Measurements from ENCODE around the gene DAB1. TPM values are rescaled to one million over a fixed set of nuclear protein-coding genes. Genes with fewer than 3 reads are reported as not detected.
"Not testable (repeated sequence)": the region's sequence is repeated elsewhere in the genome, so short reads cannot be mapped to it uniquely, and the experiment has no call there.

The DAB1 gene
- total RNA-seq, 1 donor from 2014 or later: not detected

- Mint-ChIP-seq H3K36me3 (ENCODE audit: low read depth) (no peaks in the 10 kb centered on the region), H3K27ac (ENCODE audit: unreplicated experiment) (no peak overlapping the region), H3K27me3 (ENCODE audit: low read depth) (peaks cover 11% of the 10 kb centered on the region), H3K9me3 (ENCODE audit: low read depth) (no peaks in the 10 kb centered on the region), H3K4me1 (ENCODE audit: low read depth) (no peaks in the 10 kb centered on the region), H3K4me3 (ENCODE audit: unreplicated experiment) (no peak overlapping the region)
- TF ChIP-seq, protein P1, sequence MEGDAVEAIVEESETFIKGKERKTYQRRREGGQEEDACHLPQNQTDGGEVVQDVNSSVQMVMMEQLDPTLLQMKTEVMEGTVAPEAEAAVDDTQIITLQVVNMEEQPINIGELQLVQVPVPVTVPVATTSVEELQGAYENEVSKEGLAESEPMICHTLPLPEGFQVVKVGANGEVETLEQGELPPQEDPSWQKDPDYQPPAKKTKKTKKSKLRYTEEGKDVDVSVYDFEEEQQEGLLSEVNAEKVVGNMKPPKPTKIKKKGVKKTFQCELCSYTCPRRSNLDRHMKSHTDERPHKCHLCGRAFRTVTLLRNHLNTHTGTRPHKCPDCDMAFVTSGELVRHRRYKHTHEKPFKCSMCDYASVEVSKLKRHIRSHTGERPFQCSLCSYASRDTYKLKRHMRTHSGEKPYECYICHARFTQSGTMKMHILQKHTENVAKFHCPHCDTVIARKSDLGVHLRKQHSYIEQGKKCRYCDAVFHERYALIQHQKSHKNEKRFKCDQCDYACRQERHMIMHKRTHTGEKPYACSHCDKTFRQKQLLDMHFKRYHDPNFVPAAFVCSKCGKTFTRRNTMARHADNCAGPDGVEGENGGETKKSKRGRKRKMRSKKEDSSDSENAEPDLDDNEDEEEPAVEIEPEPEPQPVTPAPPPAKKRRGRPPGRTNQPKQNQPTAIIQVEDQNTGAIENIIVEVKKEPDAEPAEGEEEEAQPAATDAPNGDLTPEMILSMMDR (IDR thresholded peaks at IDR 0.05): no peak
- no peak for DNase-seq (ENCODE audit: low spot score)
Observed at GRCh38 chr1:57348921-57349320, 74.9 kb downstream of the DAB1 start.

DNA sequence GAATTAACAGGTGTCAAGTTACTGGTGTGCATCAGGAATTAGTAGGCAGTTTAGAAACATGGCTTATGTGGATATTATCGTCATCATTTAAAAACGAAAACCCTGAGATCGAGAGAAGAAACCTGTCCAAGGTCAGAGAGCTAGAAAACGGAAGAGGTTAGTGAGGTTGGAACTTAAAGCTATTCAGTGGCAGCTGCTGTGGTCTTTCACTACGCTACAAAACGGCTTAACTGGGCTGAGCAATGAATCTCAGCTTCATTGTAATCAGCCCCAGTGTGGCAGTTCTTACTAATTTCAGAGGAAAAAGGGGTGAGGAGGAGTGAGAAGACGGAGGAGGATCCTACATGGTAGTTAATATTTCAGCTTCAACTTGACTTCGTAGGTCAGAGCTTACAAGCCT, 77.9 kb downstream of the DAB1 start:
- TF ChIP-seq, protein P1 (IDR thresholded peaks at IDR 0.05): no peak
- no peak for DNase-seq (ENCODE audit: low spot score)
- Mint-ChIP-seq H3K4me1 (ENCODE audit: low read depth) (no peaks in the 10 kb centered on the region), H3K9me3 (ENCODE audit: low read depth) (no peaks in the 10 kb centered on the region), H3K36me3 (ENCODE audit: low read depth) (no peaks in the 10 kb centered on the region), H3K27me3 (ENCODE audit: low read depth) (peaks cover 10% of the 10 kb centered on the region), H3K4me3 (ENCODE audit: unreplicated experiment) (no peak overlapping the region), H3K27ac (ENCODE audit: unreplicated experiment) (no peak overlapping the region)

DNA sequence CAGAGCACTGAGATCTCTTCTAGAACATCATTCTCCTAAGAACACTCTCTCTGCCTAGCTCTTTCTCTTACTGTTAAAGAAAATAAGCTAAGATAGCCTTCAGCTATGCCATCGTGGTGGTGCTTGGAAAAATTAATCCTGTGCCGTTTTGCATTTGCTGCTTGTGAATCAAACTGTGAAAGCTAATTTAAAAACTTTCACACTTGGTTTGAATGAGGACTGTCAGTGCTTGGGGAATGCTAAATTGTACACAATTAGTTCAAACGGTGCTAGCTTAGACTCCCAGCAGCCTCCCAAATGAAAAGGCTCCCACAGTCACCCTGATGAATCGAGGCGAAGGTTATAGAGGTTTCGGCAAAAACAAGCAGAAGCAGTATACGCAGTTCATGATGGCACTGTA, 79.6 kb downstream of the DAB1 start:
- H3K9me3 Mint-ChIP-seq (ENCODE audit: low read depth): no peaks in the 10 kb centered on the region
- no peaks in the 10 kb centered on the region for H3K4me1 Mint-ChIP-seq (ENCODE audit: low read depth)
- DNase-seq (ENCODE audit: low spot score): no peak
- TF ChIP-seq, protein P1 (IDR thresholded peaks at IDR 0.05): no peak
- peaks cover 16% of the 10 kb centered on the region for H3K27me3 Mint-ChIP-seq (ENCODE audit: low read depth)
- H3K4me3 Mint-ChIP-seq (ENCODE audit: unreplicated experiment): no peak overlapping the region
- H3K27ac Mint-ChIP-seq (ENCODE audit: unreplicated experiment): no peak overlapping the region
- no peaks in the 10 kb centered on the region for H3K36me3 Mint-ChIP-seq (ENCODE audit: low read depth)

GRCh38 chr1:57343298-57343915, 80.5 kb downstream of the DAB1 start:
- H3K27ac Mint-ChIP-seq (ENCODE audit: unreplicated experiment); H3K36me3 Mint-ChIP-seq (ENCODE audit: low read depth); H3K9me3 Mint-ChIP-seq (ENCODE audit: low read depth); DNase-seq (ENCODE audit: low spot score); H3K4me1 Mint-ChIP-seq (ENCODE audit: low read depth); H3K4me3 Mint-ChIP-seq (ENCODE audit: unreplicated experiment): not testable (repeated sequence)
- peaks cover 12% of the 10 kb centered on the region for H3K27me3 Mint-ChIP-seq (ENCODE audit: low read depth)

DNA sequence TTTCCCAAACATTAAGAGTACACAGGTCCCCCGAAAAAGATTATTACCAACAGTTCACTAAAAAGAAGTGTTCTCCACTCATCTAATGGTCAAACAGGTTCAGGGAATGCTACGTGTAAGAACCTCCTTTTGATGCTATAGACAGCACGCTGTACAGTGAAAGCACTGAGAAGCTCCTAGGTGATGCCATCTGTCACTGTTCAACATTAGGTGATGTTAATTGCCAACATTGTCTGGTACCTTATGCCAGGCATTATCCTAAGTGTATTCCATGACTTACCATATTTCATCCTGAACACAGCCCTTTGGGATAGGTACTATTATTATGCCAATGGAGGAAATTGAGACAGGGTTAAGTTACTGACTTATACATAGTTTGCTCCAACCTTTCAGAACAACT, 82.1 kb downstream of the DAB1 start:
- H3K4me3 Mint-ChIP-seq (ENCODE audit: unreplicated experiment): no peak overlapping the region
- H3K4me1 Mint-ChIP-seq (ENCODE audit: low read depth): no peaks in the 10 kb centered on the region
- no peak for DNase-seq (ENCODE audit: low spot score)
- TF ChIP-seq, protein P1 (IDR thresholded peaks at IDR 0.05): no peak
- H3K36me3 Mint-ChIP-seq (ENCODE audit: low read depth): no peaks in the 10 kb centered on the region
- no peak overlapping the region for H3K27ac Mint-ChIP-seq (ENCODE audit: unreplicated experiment)
- peaks cover 23% of the 10 kb centered on the region for H3K27me3 Mint-ChIP-seq (ENCODE audit: low read depth)
- no peaks in the 10 kb centered on the region for H3K9me3 Mint-ChIP-seq (ENCODE audit: low read depth)
